ENCODE data around the gene ATP2B2. TPM values are rescaled to one million over a fixed set of nuclear protein-coding genes. Genes with fewer than 3 reads are reported as not detected.

Gene ATP2B2
- total RNA-seq, 1 experiment from 2014 or later, result not detected

DNA sequence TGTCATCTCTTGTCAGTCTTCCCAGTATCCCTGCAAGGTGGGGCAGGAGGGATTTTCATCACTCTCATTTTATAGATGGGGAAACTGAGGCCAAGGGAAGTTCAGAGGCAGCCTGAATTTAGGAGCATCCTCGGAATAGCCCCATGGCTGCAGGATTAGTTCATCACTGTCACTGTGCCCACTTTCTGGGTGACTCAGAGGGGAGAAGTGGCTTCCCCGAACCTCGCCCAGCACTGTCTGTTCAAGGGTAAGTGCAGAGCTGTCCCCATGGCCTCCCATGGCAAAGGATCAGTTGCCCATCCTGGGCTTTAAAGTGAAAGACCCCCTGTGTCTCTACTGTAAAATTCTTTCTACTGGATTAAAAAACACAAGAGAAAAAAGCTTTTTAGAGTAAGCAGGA, 124.5 kb downstream of the ATP2B2 start:
- H3K27me3 Mint-ChIP-seq (ENCODE audit: insufficient read depth, unreplicated experiment), result peaks cover 24% of the 10 kb centered on the region
- H3K4me1 Mint-ChIP-seq (ENCODE audit: low read depth, unreplicated experiment), result no peaks in the 10 kb centered on the region
- no peaks in the 10 kb centered on the region for H3K27me3 ChIP-seq (replicated peaks; ENCODE audit: control insufficient read depth, insufficient read depth, low read length)

DNA sequence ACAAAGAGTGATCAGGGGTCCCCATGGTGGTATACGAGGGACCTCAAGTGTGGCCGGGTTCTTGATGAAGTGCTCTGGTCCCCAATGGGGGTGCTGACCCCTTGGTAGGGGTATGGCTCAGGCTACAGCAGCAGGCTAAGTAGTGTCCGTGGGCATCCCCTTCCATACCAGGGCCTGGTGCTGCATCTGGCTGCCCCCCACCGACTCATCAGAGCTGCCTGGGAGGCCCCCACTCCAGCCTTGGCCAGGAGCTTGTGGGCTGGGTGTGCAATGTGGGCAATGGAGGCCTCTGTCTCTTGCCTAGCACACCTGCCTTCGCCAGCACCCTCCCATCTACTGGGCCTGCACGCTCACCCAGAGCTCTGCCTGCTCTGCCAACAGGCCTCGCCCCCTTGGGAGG, 125.4 kb downstream of the ATP2B2 start:
- Mint-ChIP-seq H3K4me1 (ENCODE audit: low read depth, unreplicated experiment) (no peaks in the 10 kb centered on the region), H3K36me3 (ENCODE audit: insufficient read depth, unreplicated experiment) (no peaks in the 10 kb centered on the region), H3K27me3 (ENCODE audit: insufficient read depth, unreplicated experiment) (peaks cover 21% of the 10 kb centered on the region), H3K9me3 (ENCODE audit: unreplicated experiment) (no peaks in the 10 kb centered on the region), H3K4me3 (ENCODE audit: unreplicated experiment) (no peak overlapping the region), H3K27ac (ENCODE audit: unreplicated experiment) (no peak overlapping the region)
- DNase-seq, result no peak
- intact Hi-C loops (cut with micrococcal nuclease; ENCODE audit: unreplicated experiment), result no loop called here
- Histone ChIP-seq H3K27me3 (replicated peaks; ENCODE audit: control insufficient read depth, insufficient read depth, low read length) (no peaks in the 10 kb centered on the region), H3K4me3 (ENCODE audit: low read depth, low read length) (no peak overlapping the region), H3K9me3 (no peaks in the 10 kb centered on the region), H3K36me3 (ENCODE audit: control insufficient read depth, insufficient read depth, low read length) (no peaks in the 10 kb centered on the region), H3K4me1 (no peaks in the 10 kb centered on the region)
- POLR2A ChIA-PET, result no interaction called here
- BruUV-seq (replicated peaks), result no TSS peak
- CTCF ChIA-PET, result interaction anchor here (0.5 kb wide), 1 partner anchor 11 kb away, joined by 4 read pairs; no protein-coding TSS in a partner anchor
- TF ChIP-seq, protein P1, sequence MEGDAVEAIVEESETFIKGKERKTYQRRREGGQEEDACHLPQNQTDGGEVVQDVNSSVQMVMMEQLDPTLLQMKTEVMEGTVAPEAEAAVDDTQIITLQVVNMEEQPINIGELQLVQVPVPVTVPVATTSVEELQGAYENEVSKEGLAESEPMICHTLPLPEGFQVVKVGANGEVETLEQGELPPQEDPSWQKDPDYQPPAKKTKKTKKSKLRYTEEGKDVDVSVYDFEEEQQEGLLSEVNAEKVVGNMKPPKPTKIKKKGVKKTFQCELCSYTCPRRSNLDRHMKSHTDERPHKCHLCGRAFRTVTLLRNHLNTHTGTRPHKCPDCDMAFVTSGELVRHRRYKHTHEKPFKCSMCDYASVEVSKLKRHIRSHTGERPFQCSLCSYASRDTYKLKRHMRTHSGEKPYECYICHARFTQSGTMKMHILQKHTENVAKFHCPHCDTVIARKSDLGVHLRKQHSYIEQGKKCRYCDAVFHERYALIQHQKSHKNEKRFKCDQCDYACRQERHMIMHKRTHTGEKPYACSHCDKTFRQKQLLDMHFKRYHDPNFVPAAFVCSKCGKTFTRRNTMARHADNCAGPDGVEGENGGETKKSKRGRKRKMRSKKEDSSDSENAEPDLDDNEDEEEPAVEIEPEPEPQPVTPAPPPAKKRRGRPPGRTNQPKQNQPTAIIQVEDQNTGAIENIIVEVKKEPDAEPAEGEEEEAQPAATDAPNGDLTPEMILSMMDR (IDR thresholded peaks at IDR 0.05; ENCODE audit: insufficient read depth in 1 of 2, low read depth in 1 of 2, low read length in 1 of 2, severe bottlenecking in 1 of 2, unreplicated experiment in 1 of 2), result no peak

More for the DNA sequence above, 124.5 kb downstream of the ATP2B2 start:
- H3K4me1 ChIP-seq, result no peaks in the 10 kb centered on the region
- H3K4me3 ChIP-seq (ENCODE audit: low read depth, low read length), result no peak overlapping the region
- CTCF ChIA-PET, result no interaction called here
- BruUV-seq (replicated peaks), result no TSS peak
- H3K36me3 ChIP-seq (ENCODE audit: control insufficient read depth, insufficient read depth, low read length), result no peaks in the 10 kb centered on the region
- POLR2A ChIA-PET, result no interaction called here
- H3K9me3 ChIP-seq, result no peaks in the 10 kb centered on the region
- no peak overlapping the region for H3K4me3 Mint-ChIP-seq (ENCODE audit: unreplicated experiment)
- no peak for DNase-seq
- H3K9me3 Mint-ChIP-seq (ENCODE audit: unreplicated experiment), result no peaks in the 10 kb centered on the region
- TF ChIP-seq, protein P1 (IDR thresholded peaks at IDR 0.05; ENCODE audit: insufficient read depth in 1 of 2, low read depth in 1 of 2, low read length in 1 of 2, severe bottlenecking in 1 of 2, unreplicated experiment in 1 of 2), result no peak
- no peaks in the 10 kb centered on the region for H3K36me3 Mint-ChIP-seq (ENCODE audit: insufficient read depth, unreplicated experiment)
- no peak overlapping the region for H3K27ac Mint-ChIP-seq (ENCODE audit: unreplicated experiment)
- intact Hi-C loops (cut with micrococcal nuclease; ENCODE audit: unreplicated experiment), result no loop called here

DNA sequence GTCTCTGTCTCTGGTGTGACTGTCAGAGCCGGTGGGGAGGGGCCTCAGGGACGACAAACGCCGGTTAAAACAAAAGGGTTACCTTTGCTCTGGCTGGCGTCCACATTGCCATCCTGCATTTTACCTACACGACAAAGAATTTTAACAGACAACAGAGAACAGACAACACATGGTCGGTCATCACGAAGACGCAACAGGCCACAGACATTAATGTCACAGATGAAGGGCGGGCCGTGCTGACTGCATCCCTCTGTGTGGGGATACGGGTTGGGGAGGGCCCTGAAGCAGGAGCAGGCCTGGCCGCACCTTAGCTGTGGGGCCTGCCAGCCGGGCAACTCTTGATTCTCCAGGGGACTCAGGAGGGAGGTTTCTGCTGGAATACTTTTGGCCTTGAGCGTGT, 126.2 kb downstream of the ATP2B2 start:
- ChIA-PET POLR2A (no interaction called here), CTCF (no interaction called here)
- Mint-ChIP-seq H3K27me3 (ENCODE audit: insufficient read depth, unreplicated experiment) (peaks cover 19% of the 10 kb centered on the region), H3K36me3 (ENCODE audit: insufficient read depth, unreplicated experiment) (no peaks in the 10 kb centered on the region), H3K4me3 (ENCODE audit: unreplicated experiment) (no peak overlapping the region), H3K27ac (ENCODE audit: unreplicated experiment) (no peak overlapping the region), H3K9me3 (ENCODE audit: unreplicated experiment) (no peaks in the 10 kb centered on the region), H3K4me1 (ENCODE audit: low read depth, unreplicated experiment) (no peaks in the 10 kb centered on the region)
- no peaks in the 10 kb centered on the region for H3K27me3 ChIP-seq (replicated peaks; ENCODE audit: control insufficient read depth, insufficient read depth, low read length)
- H3K4me1 ChIP-seq, result no peaks in the 10 kb centered on the region
- TF ChIP-seq, protein P1 (IDR thresholded peaks at IDR 0.05; ENCODE audit: insufficient read depth in 1 of 2, low read depth in 1 of 2, low read length in 1 of 2, severe bottlenecking in 1 of 2, unreplicated experiment in 1 of 2), result no peak
- H3K4me3 ChIP-seq (ENCODE audit: low read depth, low read length), result no peak overlapping the region
- no TSS peak for BruUV-seq (replicated peaks)
- H3K9me3 ChIP-seq, result no peaks in the 10 kb centered on the region
- DNase-seq, result no peak
- intact Hi-C loops (cut with micrococcal nuclease; ENCODE audit: unreplicated experiment), result no loop called here
- no peaks in the 10 kb centered on the region for H3K36me3 ChIP-seq (ENCODE audit: control insufficient read depth, insufficient read depth, low read length)
